ENCODE data around the gene TERT. TPM values are rescaled to one million over a fixed set of nuclear protein-coding genes. Genes with fewer than 3 reads are reported as not detected.

Gene TERT
- total and polyA plus RNA-seq, 2 of the 13 experiments (the other 11 are each of a cell fraction or from before 2014, with no cell fraction given): 4.3 to 5.9 TPM

GRCh38 chr5:1216211-1216917 is 78.5 kb downstream of the TERT start:
- H3K27ac ChIP-seq (ENCODE audit: extremely low read length, insufficient read depth, low read length): no peak overlapping the region
- CTCF ChIA-PET (ENCODE audit: low intra/inter-chr PET ratio, low total read pairs): no interaction called here
- no peaks in the 10 kb centered on the region for H3K4me1 ChIP-seq (ENCODE audit: insufficient read depth, low read length)
- 76% methylated on average over 6 of the region's 38 CpGs for WGBS (ENCODE audit: low lambda C conversion rate)
- no peaks in the 10 kb centered on the region for H3K9me3 ChIP-seq (ENCODE audit: low read length)
- TF ChIP-seq ZNF362 (CRISPR knock-in tag; IDR thresholded peaks at IDR 0.05; ENCODE audit: borderline replicate concordance): no peak
- TF ChIP-seq KLF16 (CRISPR knock-in tag; IDR thresholded peaks at IDR 0.05): no peak
- TF ChIP-seq ZNF121 (CRISPR knock-in tag; IDR thresholded peaks at IDR 0.05): no peak
- TF ChIP-seq DBP (CRISPR knock-in tag; IDR thresholded peaks at IDR 0.05; ENCODE audit: not compliant biosample characterization): no peak
- TF ChIP-seq CENPBD1 (CRISPR knock-in tag; IDR thresholded peaks at IDR 0.05; ENCODE audit: borderline replicate concordance, low read depth): no peak
- TF ChIP-seq MED1 (CRISPR knock-in tag; IDR thresholded peaks at IDR 0.05): no peak
- no peak for TF ChIP-seq ELF4 (CRISPR knock-in tag; IDR thresholded peaks at IDR 0.05; ENCODE audit: borderline replicate concordance)
- no peak for TF ChIP-seq JARID2 (CRISPR knock-in tag; IDR thresholded peaks at IDR 0.05; ENCODE audit: insufficient replicate concordance)
- no peak for TF ChIP-seq ZFP36L2 (CRISPR knock-in tag; IDR thresholded peaks at IDR 0.05)
- no peak for TF ChIP-seq ZNF644 (CRISPR knock-in tag; IDR thresholded peaks at IDR 0.05; ENCODE audit: low read depth)
- TF ChIP-seq FOXC1 (CRISPR knock-in tag; IDR thresholded peaks at IDR 0.05; ENCODE audit: borderline replicate concordance): no peak
- TF ChIP-seq ZBTB49 (CRISPR knock-in tag; IDR thresholded peaks at IDR 0.05; ENCODE audit: borderline replicate concordance): no peak
- no peak for TF ChIP-seq GLI4 (CRISPR knock-in tag; IDR thresholded peaks at IDR 0.05; ENCODE audit: borderline replicate concordance)
- no peak for TF ChIP-seq RFXANK (CRISPR knock-in tag; IDR thresholded peaks at IDR 0.05)
- POLR2A ChIA-PET: no interaction called here
- no peak overlapping the region for H2AFZ ChIP-seq (ENCODE audit: low read length)
- H3K4me2 ChIP-seq (ENCODE audit: low read depth, low read length): no peak overlapping the region
- H3K36me3 ChIP-seq (replicated peaks in 1 of 2; ENCODE audit: control insufficient read depth in 1 of 2, insufficient read depth in 2 of 2, low read length in 2 of 2): no peaks in the 10 kb centered on the region
- in situ Hi-C loops (cut with HindIII; ENCODE audit: extremely low pct_ligation_motif_present, low pct_unique_long_range_greater_than_20kb): no loop called here
- BruUV-seq (replicated peaks): no TSS peak
- H3K9ac ChIP-seq (ENCODE audit: insufficient read depth, low read depth, low read length): no peak overlapping the region
- H3K27me3 ChIP-seq (ENCODE audit: control insufficient read depth in 1 of 2, insufficient read depth in 2 of 2, low read length in 2 of 2): peaks cover 7 to 38% of the 10 kb centered on the region in 2 experiments; a peak in 4 of 5 replicates
- H3K4me3 ChIP-seq (replicated peaks in 1 of 3; ENCODE audit: insufficient read depth in 1 of 3, low read depth in 2 of 3, low read length in 3 of 3): no peak overlapping the region
- DNase-seq (ENCODE audit: low spot score) (no peak), FAIRE-seq (no peak), ATAC-seq (no peak)
- H3K79me2 ChIP-seq (ENCODE audit: insufficient read depth, low read length): no peaks in the 10 kb centered on the region
- intact Hi-C loops (cut with micrococcal nuclease; ENCODE audit: unreplicated experiment): no loop called here
- H4K20me1 ChIP-seq (ENCODE audit: insufficient read depth, low read length): no peaks in the 10 kb centered on the region

Measured in HepG2 (cell line).